Dendritic cell treated with granulocyte-macrophage colony-stimulating factor and Interleukin-4, amounts not matched to agents 40 ng/mL and 50 ng/mL, for 4 days (primary cell): ENCODE measurements around the gene LAIR2.

Experiments used
- H3K27ac Mint-ChIP-seq: one replicate; pipeline ENCODE4 v1.8.0; 2022; ENCODE audit warnings: mild to moderate bottlenecking, mixed read lengths
- H3K27me3 Mint-ChIP-seq: one replicate; pipeline ENCODE4 v1.8.0; 2022; ENCODE audit warnings: mild to moderate bottlenecking, mixed read lengths
- H3K36me3 Mint-ChIP-seq: one replicate; pipeline ENCODE4 v1.8.0; 2022; ENCODE audit warnings: low read depth, mixed read lengths
- H3K4me1 Mint-ChIP-seq: one replicate; pipeline ENCODE4 v1.8.0; 2022; ENCODE audit warnings: low read depth, mixed read lengths
- H3K4me3 Mint-ChIP-seq: one replicate; pipeline ENCODE4 v1.8.0; 2022; ENCODE audit warnings: mild to moderate bottlenecking, moderate library complexity, mixed read lengths
- H3K9me3 Mint-ChIP-seq: one replicate; pipeline ENCODE4 v1.8.0; 2022; ENCODE audit warnings: mixed read lengths
- intact Hi-C: fragments of 100-400 bp; cut with micrococcal nuclease; formaldehyde crosslinking; loops from one replicate; pipeline ENCODE4 v1.15.0; 2022

The LAIR2 gene

DNA sequence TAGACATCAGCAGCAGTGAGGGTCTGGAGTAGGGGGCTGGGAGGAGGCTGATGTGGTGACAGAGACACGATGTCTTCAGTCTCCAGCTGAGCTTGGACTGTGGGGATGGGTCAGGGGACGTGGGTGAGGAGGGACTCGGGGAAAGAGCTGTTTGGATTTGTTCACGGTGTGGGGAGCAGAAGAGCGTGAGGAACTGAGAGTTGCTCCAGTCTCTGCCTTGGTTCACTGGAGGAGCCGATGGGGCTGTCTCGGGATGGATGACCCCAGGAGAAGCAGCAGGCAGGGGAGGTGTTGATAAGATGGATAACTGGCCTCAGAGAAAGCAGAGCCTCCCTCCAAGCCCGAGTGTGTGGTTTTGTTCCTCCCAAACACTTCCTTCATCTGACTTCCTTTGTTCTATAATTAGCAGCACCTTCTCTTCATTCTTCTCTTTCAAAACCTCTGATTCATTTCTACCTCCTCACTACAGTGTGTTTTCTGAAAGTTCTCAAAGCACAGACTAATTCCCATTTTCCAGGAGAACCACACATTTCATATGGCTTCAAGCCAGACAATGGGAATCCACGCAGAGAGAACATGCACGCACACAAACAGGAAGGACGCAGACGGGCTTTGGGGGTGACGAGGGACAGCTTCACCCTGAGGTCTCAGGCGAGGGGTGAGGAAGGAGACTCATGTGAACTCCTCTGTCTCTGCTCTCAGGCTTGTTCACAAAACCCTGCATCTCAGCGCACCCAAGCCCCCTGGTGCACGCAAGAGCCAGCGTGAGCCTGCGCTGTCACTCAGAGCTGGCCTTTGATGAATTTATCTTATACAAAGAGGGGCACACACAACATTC, 18.6 kb downstream of the LAIR2 start:
- Mint-ChIP-seq H3K9me3 (no peaks in the 10 kb centered on the region), H3K36me3 (no peaks in the 10 kb centered on the region), H3K27ac (no peak overlapping the region), H3K27me3 (peaks cover 81% of the 10 kb centered on the region), H3K4me1 (peaks cover 33% of the 10 kb centered on the region), H3K4me3 (peak overlapping the region; percentile 35)
- intact Hi-C loops: no loop called here

DNA sequence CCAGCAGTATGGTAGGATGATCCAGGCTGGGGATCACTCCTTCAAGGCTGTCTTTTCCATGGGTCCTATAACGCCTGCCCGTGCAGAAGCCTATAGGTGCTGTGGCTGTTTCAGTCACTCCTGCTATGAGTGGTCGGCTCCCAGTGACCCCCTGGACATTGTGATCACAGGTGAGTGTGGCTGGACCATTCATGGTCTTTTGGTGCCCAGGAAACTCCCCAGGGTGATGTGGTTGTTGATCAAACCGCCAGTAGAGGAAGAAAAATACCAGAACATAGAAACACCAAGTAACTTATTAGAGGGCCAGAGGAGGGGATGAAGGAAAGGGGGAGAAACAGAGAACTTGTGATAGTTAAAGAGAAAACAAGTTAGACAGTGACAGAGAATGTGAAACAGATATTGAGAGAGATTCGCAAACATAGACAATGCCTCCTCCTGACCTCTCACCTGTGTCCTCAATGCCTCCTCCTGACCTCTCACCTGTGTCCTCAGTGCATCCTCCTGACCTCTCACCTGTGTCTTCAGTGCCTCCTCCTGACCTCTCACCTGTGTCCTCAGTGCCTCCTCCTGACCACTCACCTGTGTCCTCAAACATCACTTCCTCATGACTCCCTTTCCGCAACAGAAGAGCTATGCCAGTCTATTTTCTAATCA, 19.4 kb downstream of the LAIR2 start:
- intact Hi-C loops: no loop called here
- Mint-ChIP-seq H3K4me1 (peaks cover 33% of the 10 kb centered on the region), H3K27me3 (peaks cover 84% of the 10 kb centered on the region), H3K4me3 (no peak overlapping the region), H3K36me3 (no peaks in the 10 kb centered on the region), H3K9me3 (peaks cover 3% of the 10 kb centered on the region), H3K27ac (no peak overlapping the region)

GRCh38 chr19:54523403-54523802, 20.8 kb downstream of the LAIR2 start:
- Mint-ChIP-seq H3K27ac (no peak overlapping the region), H3K27me3 (peaks cover 84% of the 10 kb centered on the region), H3K4me3 (no peak overlapping the region), H3K9me3 (peaks cover 12% of the 10 kb centered on the region), H3K4me1 (peaks cover 33% of the 10 kb centered on the region), H3K36me3 (no peaks in the 10 kb centered on the region)
- intact Hi-C loops: no loop called here

DNA sequence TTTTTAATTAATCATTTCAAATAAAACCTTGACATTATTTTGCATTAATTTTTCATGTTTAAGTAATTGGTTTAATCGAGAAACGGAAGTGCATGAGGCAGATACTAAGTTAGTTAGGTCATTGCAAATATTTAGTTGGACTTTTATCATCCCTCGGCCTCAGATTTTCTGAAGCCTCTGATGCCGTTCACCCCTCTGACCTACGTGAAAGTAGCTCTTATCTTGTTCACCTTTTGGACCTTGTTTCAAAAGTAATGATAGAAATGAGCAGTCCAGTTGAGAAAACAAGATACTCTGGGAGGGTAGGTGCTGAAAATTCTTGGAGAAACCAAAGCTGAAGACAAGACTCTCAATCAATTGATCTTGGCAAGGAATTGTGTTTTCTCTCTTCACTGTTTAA, 23.0 kb downstream of the LAIR2 start:
- Mint-ChIP-seq H3K9me3 (peaks cover 12% of the 10 kb centered on the region), H3K27me3 (peaks cover 71% of the 10 kb centered on the region), H3K27ac (no peak overlapping the region), H3K36me3 (no peaks in the 10 kb centered on the region), H3K4me3 (no peak overlapping the region), H3K4me1 (peaks cover 31% of the 10 kb centered on the region)
- intact Hi-C loops: no loop called here

DNA sequence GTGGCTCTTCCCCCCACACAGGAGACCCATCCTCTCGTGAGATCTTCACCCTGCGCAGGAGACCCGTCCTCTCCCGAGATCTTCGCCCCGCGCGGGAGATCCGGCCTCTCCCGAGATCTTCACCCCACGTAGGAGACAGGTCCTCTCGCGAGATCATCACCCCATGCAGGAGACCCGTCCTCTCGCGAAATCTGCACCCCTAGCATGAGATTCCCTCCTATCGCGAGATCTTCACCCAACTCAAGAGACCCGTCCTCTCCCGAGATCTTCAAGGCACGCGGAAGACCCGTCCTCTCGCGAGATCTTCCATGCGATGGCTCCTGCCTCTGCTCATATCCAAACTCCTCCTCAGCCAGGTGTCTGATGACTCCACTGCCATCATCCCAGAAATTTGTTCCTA, 24.3 kb downstream of the LAIR2 start:
- no peak overlapping the region for H3K27ac Mint-ChIP-seq
- intact Hi-C loops: no loop called here
- peaks cover 12% of the 10 kb centered on the region for H3K9me3 Mint-ChIP-seq
- H3K36me3 Mint-ChIP-seq: no peaks in the 10 kb centered on the region
- H3K27me3 Mint-ChIP-seq: peaks cover 61% of the 10 kb centered on the region
- H3K4me1 Mint-ChIP-seq: peaks cover 18% of the 10 kb centered on the region
- no peak overlapping the region for H3K4me3 Mint-ChIP-seq

DNA sequence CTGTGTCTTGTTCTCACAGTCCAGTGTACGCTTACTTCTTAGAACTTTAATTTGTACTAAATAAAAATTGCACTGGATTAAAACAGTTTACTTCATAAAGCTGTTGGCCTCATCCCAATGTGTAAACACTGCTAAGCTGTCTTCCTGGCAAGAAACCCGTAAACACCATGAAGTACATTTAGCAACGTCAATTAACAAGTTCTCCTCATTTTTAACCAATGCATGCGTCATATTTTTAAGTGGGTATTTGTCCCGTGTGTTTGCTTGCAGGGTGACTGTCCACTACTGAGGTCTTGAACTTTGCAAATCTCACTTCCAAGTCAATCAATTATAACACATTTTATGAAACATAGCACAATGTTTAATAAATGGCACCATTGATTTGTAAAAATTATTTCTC, 28.2 kb downstream of the LAIR2 start:
- intact Hi-C loops: no loop called here
- peaks cover 23% of the 10 kb centered on the region for H3K4me1 Mint-ChIP-seq
- H3K4me3 Mint-ChIP-seq: no peak overlapping the region

DNA sequence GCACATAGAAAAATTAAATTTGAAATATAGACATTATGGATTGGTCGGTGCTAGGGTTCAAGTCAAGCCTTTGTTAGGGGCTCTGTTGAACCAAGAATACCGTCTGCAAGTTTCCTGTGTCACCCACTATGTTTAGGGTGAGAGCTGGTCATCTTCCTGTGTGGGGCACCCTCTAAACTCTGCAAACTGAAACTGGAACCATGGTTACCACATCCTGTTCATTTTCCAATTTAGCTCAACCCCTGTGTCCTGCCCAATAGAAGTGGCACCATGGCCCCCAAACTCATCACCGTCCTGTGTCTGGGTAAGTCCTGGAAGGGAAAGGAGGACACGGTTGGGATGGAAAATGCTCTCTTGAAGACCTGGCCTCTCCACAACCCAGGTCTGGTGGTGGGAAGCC, 29.9 kb downstream of the LAIR2 start:
- Mint-ChIP-seq H3K9me3 (peaks cover 4% of the 10 kb centered on the region), H3K27ac (no peak overlapping the region), H3K4me1 (peaks cover 28% of the 10 kb centered on the region), H3K4me3 (no peak overlapping the region), H3K27me3 (peaks cover 61% of the 10 kb centered on the region), H3K36me3 (no peaks in the 10 kb centered on the region)
- intact Hi-C loops: no loop called here

More for the DNA sequence above, 28.2 kb downstream of the LAIR2 start:
- Mint-ChIP-seq H3K27ac (no peak overlapping the region), H3K36me3 (no peaks in the 10 kb centered on the region), H3K9me3 (peaks cover 12% of the 10 kb centered on the region), H3K27me3 (peaks cover 58% of the 10 kb centered on the region)

GRCh38 chr19:54533476-54533875, 30.8 kb downstream of the LAIR2 start:
- Mint-ChIP-seq H3K36me3 (no peaks in the 10 kb centered on the region), H3K9me3 (no peaks in the 10 kb centered on the region), H3K27ac (no peak overlapping the region), H3K27me3 (peaks cover 63% of the 10 kb centered on the region), H3K4me3 (no peak overlapping the region), H3K4me1 (peaks cover 28% of the 10 kb centered on the region)
- intact Hi-C loops: no loop called here

GRCh38 chr19:54534156-54534555, 31.5 kb downstream of the LAIR2 start:
- H3K4me3 Mint-ChIP-seq: no peak overlapping the region
- intact Hi-C loops: no loop called here
- no peak overlapping the region for H3K27ac Mint-ChIP-seq
- no peaks in the 10 kb centered on the region for H3K9me3 Mint-ChIP-seq
- H3K4me1 Mint-ChIP-seq: peaks cover 28% of the 10 kb centered on the region
- no peaks in the 10 kb centered on the region for H3K36me3 Mint-ChIP-seq
- peaks cover 65% of the 10 kb centered on the region for H3K27me3 Mint-ChIP-seq

- peaks cover 76% of the 10 kb centered on the region for H3K27me3 Mint-ChIP-seq
- intact Hi-C loops: no loop called here
- H3K4me1 Mint-ChIP-seq: peaks cover 28% of the 10 kb centered on the region
- no peak overlapping the region for H3K27ac Mint-ChIP-seq
- no peaks in the 10 kb centered on the region for H3K36me3 Mint-ChIP-seq
- H3K9me3 Mint-ChIP-seq: no peaks in the 10 kb centered on the region
- no peak overlapping the region for H3K4me3 Mint-ChIP-seq
These were observed 33.0 kb downstream of the LAIR2 start for GRCh38 chr19:54535601-54536000.

GRCh38 chr19:54536956-54537355, 34.3 kb downstream of the LAIR2 start:
- Mint-ChIP-seq H3K4me1 (peaks cover 33% of the 10 kb centered on the region), H3K27me3 (peaks cover 84% of the 10 kb centered on the region), H3K4me3 (no peak overlapping the region), H3K36me3 (no peaks in the 10 kb centered on the region), H3K27ac (no peak overlapping the region), H3K9me3 (no peaks in the 10 kb centered on the region)
- intact Hi-C loops: no loop called here

DNA sequence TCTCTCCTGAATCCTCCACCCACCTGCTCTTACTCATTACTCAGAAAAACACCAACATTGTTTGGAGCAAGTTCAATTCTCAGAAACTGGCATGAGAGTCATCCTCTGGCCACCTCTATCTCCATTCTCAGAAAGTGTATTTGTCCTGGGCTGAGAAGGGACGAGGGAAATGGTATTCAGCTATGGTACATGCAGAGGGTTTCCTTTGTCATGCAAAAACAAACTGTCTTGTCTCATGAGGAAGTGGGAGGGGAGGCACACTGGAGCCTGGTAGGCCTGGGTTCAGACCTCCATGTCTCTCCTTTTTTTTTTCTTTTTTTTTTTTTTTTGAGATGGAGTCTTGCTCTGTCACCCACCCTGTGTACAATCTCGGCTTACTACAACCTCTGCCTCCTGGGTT, 39.1 kb downstream of the LAIR2 start:
- no peak overlapping the region for H3K27ac Mint-ChIP-seq
- H3K27me3 Mint-ChIP-seq: peaks cover 79% of the 10 kb centered on the region
- peaks cover 5% of the 10 kb centered on the region for H3K4me1 Mint-ChIP-seq
- no peak overlapping the region for H3K4me3 Mint-ChIP-seq
- intact Hi-C loops: no loop called here
- H3K9me3 Mint-ChIP-seq: no peaks in the 10 kb centered on the region
- H3K36me3 Mint-ChIP-seq: no peaks in the 10 kb centered on the region

GRCh38 chr19:54548806-54549205, 46.2 kb downstream of the LAIR2 start:
- H3K4me3 Mint-ChIP-seq: no peak overlapping the region
- H3K36me3 Mint-ChIP-seq: no peaks in the 10 kb centered on the region
- no peaks in the 10 kb centered on the region for H3K9me3 Mint-ChIP-seq
- peaks cover 51% of the 10 kb centered on the region for H3K27me3 Mint-ChIP-seq
- peaks cover 12% of the 10 kb centered on the region for H3K4me1 Mint-ChIP-seq
- intact Hi-C loops: no loop called here
- H3K27ac Mint-ChIP-seq: no peak overlapping the region

GRCh38 chr19:54549224-54549623, 46.6 kb downstream of the LAIR2 start:
- H3K4me3 Mint-ChIP-seq: no peak overlapping the region
- H3K9me3 Mint-ChIP-seq: no peaks in the 10 kb centered on the region
- intact Hi-C loops: no loop called here
- H3K27me3 Mint-ChIP-seq: peaks cover 53% of the 10 kb centered on the region
- no peaks in the 10 kb centered on the region for H3K36me3 Mint-ChIP-seq
- H3K27ac Mint-ChIP-seq: no peak overlapping the region
- H3K4me1 Mint-ChIP-seq: peaks cover 12% of the 10 kb centered on the region
